Tibial nerve (tissue), 4 donors: ENCODE measurements around the gene RAI1. TPM values are rescaled to one million over a fixed set of nuclear protein-coding genes. Genes with fewer than 3 reads are reported as not detected.
A peak's percentile ranks its signal among the peaks of the same experiment; 100 is the strongest.

Experiments
- DNase-seq, 2 donors: peaks; one replicate each; pipeline ENCODE4 v3.0.0-alpha.2; 2019; ENCODE audit warnings: low spot score in 2 of 2
- H3K27ac ChIP-seq, 4 donors: fragments of 200-600 bp; sonication (generic) in 3 of 4; one replicate each; pipeline ENCODE4 v1.5.1; 2017 to 2019; ENCODE audit warnings: mild to moderate bottlenecking in 1 of 4
- H3K27me3 ChIP-seq, 2 donors: fragments of 200-600 bp; sonication (generic) in 1 of 2; one replicate each; pipeline versions ENCODE4 v1.5.1 to v1.6.0; 2017 to 2019
- H3K36me3 ChIP-seq, 3 donors: fragments of 200-600 bp; sonication (generic); one replicate each; pipeline ENCODE4 v1.5.1; 2018 to 2019
- H3K4me1 ChIP-seq, 4 donors: fragments of 200-600 bp; sonication (generic) in 3 of 4; one replicate each; pipeline ENCODE4 v1.5.1; 2017 to 2019
- H3K4me3 ChIP-seq, 4 donors: fragments of 200-600 bp; sonication (generic) in 3 of 4; one replicate each; pipeline ENCODE4 v1.5.1; 2017 to 2019; ENCODE audit warnings: mild to moderate bottlenecking in 1 of 4, moderate library complexity in 1 of 4
- H3K9me3 ChIP-seq, 4 donors: fragments of 200-600 bp; sonication (generic) in 3 of 4; one replicate each; pipeline ENCODE4 v1.5.1; 2017 to 2019
- EP300 ChIP-seq, 2 donors: sonication (generic); formaldehyde crosslinking; IDR thresholded peaks; one replicate each; pipeline ENCODE4 v1.6.1; 2017; ENCODE audit warnings: antibody characterized with exemption in 2 of 2, mild to moderate bottlenecking in 1 of 2
- POLR2A ChIP-seq, 2 donors: fragments of 450-650 bp; IDR thresholded peaks; one replicate each; pipeline ENCODE4 v1.6.1; 2017; ENCODE audit warnings: antibody characterized with exemption in 2 of 2, mild to moderate bottlenecking in 2 of 2, moderate library complexity in 2 of 2
- WGBS, 2 donors: methylation state at CpG; one replicate each; pipeline ENCODE4 v1.1.5; 2018; 5-methylcytosine and 5-hydroxymethylcytosine counted together
- total RNA-seq, 4 donors: library from RNA; depleted of rRNA; stranded (reverse); fragments of >200 nt; gene quantifications; one replicate each; pipeline ENCODE4 v1.1.0, GENCODE V29; 2016
- TF ChIP-seq, protein P1 (sequence below), 5 experiments: fragments of 200-600 bp in 3 of 5; fragments of 450-650 bp in 2 of 5; sonication (generic) in 3 of 5; IDR thresholded peaks; one replicate each; pipeline ENCODE4 v1.5.1; 2016 to 2019; ENCODE audit warnings: antibody characterized with exemption in 5 of 5, mild to moderate bottlenecking in 3 of 5, moderate library complexity in 2 of 5

Gene RAI1
- total RNA-seq, 4 donors from 2014 or later = 32.9 to 52.7 (median 45.9) TPM

DNA sequence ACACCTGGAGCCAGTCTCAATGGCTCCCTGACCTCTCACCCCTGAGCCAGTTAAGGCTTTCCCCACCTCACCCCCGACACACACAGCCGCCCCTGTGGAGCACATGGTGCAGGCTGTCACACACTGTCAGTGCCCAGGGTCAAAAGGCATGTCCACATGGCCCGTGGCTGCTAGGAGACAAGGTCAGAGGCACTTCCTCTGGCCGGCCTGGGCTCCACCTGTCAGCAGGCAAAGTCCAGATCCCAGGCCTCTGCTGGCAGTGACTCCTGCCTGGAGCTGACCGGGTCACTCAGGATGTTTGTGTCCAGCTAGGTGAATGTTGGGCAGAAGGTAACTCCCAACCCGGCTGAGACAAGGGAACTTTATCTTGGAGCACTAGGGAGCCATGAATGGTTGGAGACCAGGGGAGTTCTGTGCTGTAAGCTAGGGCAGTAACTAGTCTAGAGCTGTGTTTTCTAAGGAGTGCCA, 149.5 kb downstream of the RAI1 start:
- DNase-seq = no peak
- TF ChIP-seq, protein P1, sequence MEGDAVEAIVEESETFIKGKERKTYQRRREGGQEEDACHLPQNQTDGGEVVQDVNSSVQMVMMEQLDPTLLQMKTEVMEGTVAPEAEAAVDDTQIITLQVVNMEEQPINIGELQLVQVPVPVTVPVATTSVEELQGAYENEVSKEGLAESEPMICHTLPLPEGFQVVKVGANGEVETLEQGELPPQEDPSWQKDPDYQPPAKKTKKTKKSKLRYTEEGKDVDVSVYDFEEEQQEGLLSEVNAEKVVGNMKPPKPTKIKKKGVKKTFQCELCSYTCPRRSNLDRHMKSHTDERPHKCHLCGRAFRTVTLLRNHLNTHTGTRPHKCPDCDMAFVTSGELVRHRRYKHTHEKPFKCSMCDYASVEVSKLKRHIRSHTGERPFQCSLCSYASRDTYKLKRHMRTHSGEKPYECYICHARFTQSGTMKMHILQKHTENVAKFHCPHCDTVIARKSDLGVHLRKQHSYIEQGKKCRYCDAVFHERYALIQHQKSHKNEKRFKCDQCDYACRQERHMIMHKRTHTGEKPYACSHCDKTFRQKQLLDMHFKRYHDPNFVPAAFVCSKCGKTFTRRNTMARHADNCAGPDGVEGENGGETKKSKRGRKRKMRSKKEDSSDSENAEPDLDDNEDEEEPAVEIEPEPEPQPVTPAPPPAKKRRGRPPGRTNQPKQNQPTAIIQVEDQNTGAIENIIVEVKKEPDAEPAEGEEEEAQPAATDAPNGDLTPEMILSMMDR (IDR thresholded peaks at IDR 0.05) = no peak
- TF ChIP-seq POLR2A (IDR thresholded peaks at IDR 0.05) (no peak), EP300 (IDR thresholded peaks at IDR 0.05) (no peak)
- H3K36me3 ChIP-seq = peaks cover 0 to 13% (median 0%) of the 10 kb centered on the region in 3 donors
- peaks cover 0 to 92% (median 39%) of the 10 kb centered on the region in 4 donors for H3K4me1 ChIP-seq
- H3K4me3 ChIP-seq = no peak overlapping the region
- 41 to 44% methylated on average over 2 to 6 of the region's 6 CpGs for WGBS, 2 donors
- H3K27ac ChIP-seq = peak overlapping the region in 2 of 4 donors; percentile 17 to 55
- H3K27me3 ChIP-seq = no peaks in the 10 kb centered on the region
- H3K9me3 ChIP-seq = no peaks in the 10 kb centered on the region

- 34 to 47% methylated on average over 11 of the region's 12 CpGs for WGBS, 2 donors
- TF ChIP-seq EP300 (IDR thresholded peaks at IDR 0.05) (no peak), POLR2A (IDR thresholded peaks at IDR 0.05) (no peak)
- TF ChIP-seq, protein P1 (IDR thresholded peaks at IDR 0.05) = no peak
- Histone ChIP-seq H3K36me3 (peaks cover 0 to 13% (median 0%) of the 10 kb centered on the region in 3 donors), H3K9me3 (no peaks in the 10 kb centered on the region), H3K27ac (peak overlapping the region in 3 of 4 donors; percentile 16 to 55 (median 17)), H3K27me3 (no peaks in the 10 kb centered on the region), H3K4me1 (peaks cover 0 to 88% (median 34%) of the 10 kb centered on the region in 4 donors), H3K4me3 (no peak overlapping the region)
- no peak for DNase-seq
Observed at GRCh38 chr17:17831208-17832031, 150.2 kb downstream of the RAI1 start.

- Histone ChIP-seq H3K4me1 (peaks cover 0 to 86% (median 36%) of the 10 kb centered on the region in 4 donors), H3K9me3 (no peaks in the 10 kb centered on the region), H3K27ac (peak overlapping the region in 2 of 4 donors; percentile 16 to 52), H3K4me3 (no peak overlapping the region), H3K27me3 (no peaks in the 10 kb centered on the region), H3K36me3 (peaks cover 0 to 13% (median 0%) of the 10 kb centered on the region in 3 donors)
- TF ChIP-seq, protein P1 (IDR thresholded peaks at IDR 0.05) = no peak
- TF ChIP-seq EP300 (IDR thresholded peaks at IDR 0.05) (no peak), POLR2A (IDR thresholded peaks at IDR 0.05) (no peak)
- no peak for DNase-seq
- WGBS, 2 donors = 84% methylated on average over 2 of the region's 2 CpGs
Observed at GRCh38 chr17:17832032-17832363, 150.7 kb downstream of the RAI1 start.

- 80 to 83% methylated on average over 8 of the region's 8 CpGs for WGBS, 2 donors
- TF ChIP-seq, protein P1 (IDR thresholded peaks at IDR 0.05) = no peak
- H3K4me1 ChIP-seq = peaks cover 0 to 87% (median 55%) of the 10 kb centered on the region in 4 donors
- no peaks in the 10 kb centered on the region for H3K9me3 ChIP-seq
- H3K27me3 ChIP-seq = no peaks in the 10 kb centered on the region
- H3K4me3 ChIP-seq = no peak overlapping the region
- DNase-seq = no peak
- peak overlapping the region in 2 of 4 donors; percentile 99 to 100 for H3K27ac ChIP-seq
- peaks cover 0 to 5% (median 0%) of the 10 kb centered on the region in 3 donors for H3K36me3 ChIP-seq
Observed at GRCh38 chr17:17833658-17834357, 152.6 kb downstream of the RAI1 start.

- H3K27me3 ChIP-seq = no peaks in the 10 kb centered on the region
- peak overlapping the region in 1 of 4 donors; percentile 96 for H3K4me3 ChIP-seq
- H3K36me3 ChIP-seq = peaks cover 0 to 5% (median 0%) of the 10 kb centered on the region in 3 donors
- no peak for DNase-seq
- H3K9me3 ChIP-seq = no peaks in the 10 kb centered on the region
- 65 to 66% methylated on average over 4 of the region's 4 CpGs for WGBS, 2 donors
- H3K4me1 ChIP-seq = peaks cover 0 to 90% (median 65%) of the 10 kb centered on the region in 4 donors
- H3K27ac ChIP-seq = peak overlapping the region in 3 of 4 donors; percentile 99 to 100 (median 100)
- TF ChIP-seq EP300 (IDR thresholded peaks at IDR 0.05) (no peak), POLR2A (IDR thresholded peaks at IDR 0.05) (no peak)
Observed at GRCh38 chr17:17834974-17835373, 153.7 kb downstream of the RAI1 start.
